GM12872 (cell line): ENCODE measurements around the gene ZDHHC4.

Experiments
- CTCF ChIP-seq: IDR thresholded peaks from 3 replicates; pipeline ENCODE4 v1.5.1; 2011; ENCODE audit warnings: low read depth, mild to moderate bottlenecking, low read length, moderate library complexity; ENCODE audit not compliant: insufficient read depth

ZDHHC4 gene

DNA sequence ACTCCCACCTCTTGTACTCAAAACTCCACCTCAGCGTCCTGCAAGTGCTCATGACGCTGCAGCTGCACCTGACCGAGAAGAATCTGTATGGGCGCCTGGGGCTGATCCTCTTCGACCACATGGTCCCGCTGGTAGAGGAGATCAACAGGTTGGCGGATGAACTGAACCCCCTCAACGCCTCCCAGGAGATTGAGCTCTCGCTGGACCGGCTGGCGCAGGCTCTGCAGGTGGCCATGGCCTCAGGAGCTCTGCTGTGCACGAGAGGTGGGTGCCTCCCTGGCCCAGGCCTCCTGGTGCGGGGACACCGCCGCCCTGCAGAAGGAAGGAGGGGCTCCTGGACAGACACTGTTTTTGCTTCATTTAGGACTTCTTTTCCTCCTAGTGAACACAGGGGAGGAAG, 22.8 kb downstream of the ZDHHC4 start:
- TF ChIP-seq CTCF: no peak

GRCh38 chr7:6604458-6604857, 27.2 kb downstream of the ZDHHC4 start:
- no peak for TF ChIP-seq CTCF

GRCh38 chr7:6606866-6607583, 29.8 kb downstream of the ZDHHC4 start:
- no peak for TF ChIP-seq CTCF

DNA sequence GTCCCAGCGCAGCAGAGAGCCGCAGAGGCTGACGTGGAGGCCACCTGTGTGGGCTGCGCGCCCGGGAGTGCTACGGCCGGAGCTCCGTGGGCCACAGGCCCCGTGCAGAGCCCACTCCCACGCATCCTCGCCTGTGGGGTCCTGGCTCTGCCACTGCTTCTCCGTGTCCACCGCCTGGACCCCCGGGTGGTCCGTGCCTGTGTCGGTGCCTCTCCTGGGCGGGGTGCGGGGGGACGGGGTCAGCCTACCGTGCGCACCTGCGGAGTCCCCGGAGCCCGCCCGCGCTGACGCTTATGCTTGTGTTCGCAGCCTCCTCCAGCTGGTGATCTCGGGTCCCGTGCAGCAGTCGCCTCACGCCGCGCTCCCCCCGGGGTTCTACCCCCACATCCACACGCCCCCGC, 30.4 kb downstream of the ZDHHC4 start:
- no peak for TF ChIP-seq CTCF

GRCh38 chr7:6608081-6608480, 30.8 kb downstream of the ZDHHC4 start:
- TF ChIP-seq CTCF: no peak

DNA sequence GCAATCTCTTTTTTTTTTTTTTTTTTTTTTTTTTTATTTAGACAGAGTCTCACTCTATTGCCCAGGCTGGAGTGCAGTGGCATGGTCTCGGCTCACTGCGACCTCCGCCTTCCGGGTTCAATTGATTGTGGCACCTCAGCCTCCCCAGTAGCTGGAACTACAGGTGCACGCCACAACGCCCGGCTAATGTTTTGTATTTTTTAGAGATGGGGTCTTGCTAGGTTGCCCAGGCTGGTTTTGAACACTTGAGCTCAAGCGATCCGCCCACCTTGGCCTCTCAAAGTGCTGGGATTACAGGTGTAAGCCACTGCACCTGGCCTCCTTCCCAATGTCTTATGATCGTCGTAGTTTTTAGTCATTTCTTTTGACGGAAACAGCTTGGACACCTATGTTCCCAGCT, 31.5 kb downstream of the ZDHHC4 start:
- TF ChIP-seq CTCF: no peak

GRCh38 chr7:6612819-6613218, 35.6 kb downstream of the ZDHHC4 start:
- TF ChIP-seq CTCF: no peak
